Measurements from ENCODE around the gene ELOVL6.

DNA sequence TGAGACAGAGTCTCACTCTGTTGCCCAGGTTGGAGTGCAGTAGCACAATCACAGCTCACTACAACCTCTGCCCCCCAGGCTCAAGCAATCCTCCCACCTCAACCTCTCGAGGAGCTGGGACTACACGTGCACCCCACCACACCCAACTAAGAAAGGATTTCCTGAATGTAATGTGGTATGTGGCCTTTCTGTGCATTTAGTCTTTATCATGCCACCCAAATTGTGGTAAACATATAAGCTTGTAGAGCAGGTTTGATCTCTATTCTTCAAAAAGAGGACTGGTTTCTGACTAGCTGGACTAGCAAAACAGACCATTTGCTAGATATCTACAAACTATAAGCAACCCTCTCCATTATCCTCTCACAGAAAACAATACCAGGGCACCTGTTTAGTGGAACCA is 33.6 kb downstream of the ELOVL6 start:
- no peak for TF ChIP-seq POLR2A (IDR thresholded peaks at IDR 0.05)
- TF ChIP-seq, protein P1, sequence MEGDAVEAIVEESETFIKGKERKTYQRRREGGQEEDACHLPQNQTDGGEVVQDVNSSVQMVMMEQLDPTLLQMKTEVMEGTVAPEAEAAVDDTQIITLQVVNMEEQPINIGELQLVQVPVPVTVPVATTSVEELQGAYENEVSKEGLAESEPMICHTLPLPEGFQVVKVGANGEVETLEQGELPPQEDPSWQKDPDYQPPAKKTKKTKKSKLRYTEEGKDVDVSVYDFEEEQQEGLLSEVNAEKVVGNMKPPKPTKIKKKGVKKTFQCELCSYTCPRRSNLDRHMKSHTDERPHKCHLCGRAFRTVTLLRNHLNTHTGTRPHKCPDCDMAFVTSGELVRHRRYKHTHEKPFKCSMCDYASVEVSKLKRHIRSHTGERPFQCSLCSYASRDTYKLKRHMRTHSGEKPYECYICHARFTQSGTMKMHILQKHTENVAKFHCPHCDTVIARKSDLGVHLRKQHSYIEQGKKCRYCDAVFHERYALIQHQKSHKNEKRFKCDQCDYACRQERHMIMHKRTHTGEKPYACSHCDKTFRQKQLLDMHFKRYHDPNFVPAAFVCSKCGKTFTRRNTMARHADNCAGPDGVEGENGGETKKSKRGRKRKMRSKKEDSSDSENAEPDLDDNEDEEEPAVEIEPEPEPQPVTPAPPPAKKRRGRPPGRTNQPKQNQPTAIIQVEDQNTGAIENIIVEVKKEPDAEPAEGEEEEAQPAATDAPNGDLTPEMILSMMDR (IDR thresholded peaks at IDR 0.05): no peak
